Left forelimb (tissue), 1 donor: Measurements from ENCODE around the gene CREB5.

Experiments
- DNase-seq: peaks from one replicate; pipeline ENCODE4 v3.0.0-alpha.2; 2018; ENCODE audit warnings: low spot score

Gene CREB5

GRCh38 chr7:28613262-28613661 is 200.9 kb downstream of the CREB5 start:
- no peak for DNase-seq

- no peak for DNase-seq
Measured at GRCh38 chr7:28615091-28615490, 202.8 kb downstream of the CREB5 start.

GRCh38 chr7:28617308-28617880 is 205.1 kb downstream of the CREB5 start:
- DNase-seq = no peak

GRCh38 chr7:28618383-28618782 is 206.1 kb downstream of the CREB5 start:
- no peak for DNase-seq

GRCh38 chr7:28619256-28619655 is 206.9 kb downstream of the CREB5 start:
- no peak for DNase-seq

- no peak for DNase-seq
Measured at GRCh38 chr7:28621369-28621841, 209.1 kb downstream of the CREB5 start.

- DNase-seq = no peak
Measured at GRCh38 chr7:28623105-28623730, 210.9 kb downstream of the CREB5 start.

- DNase-seq = no peak
Measured at GRCh38 chr7:28623863-28624262, 211.5 kb downstream of the CREB5 start.

GRCh38 chr7:28625432-28625831 is 213.1 kb downstream of the CREB5 start:
- no peak for DNase-seq

- no peak for DNase-seq
Measured at GRCh38 chr7:28626221-28626620, 213.9 kb downstream of the CREB5 start.

- no peak for DNase-seq
Measured at GRCh38 chr7:28626624-28627262, 214.4 kb downstream of the CREB5 start.

- DNase-seq = no peak
Measured at GRCh38 chr7:28627263-28627653, 214.9 kb downstream of the CREB5 start.

- no peak for DNase-seq
Measured at GRCh38 chr7:28627896-28628295, 215.6 kb downstream of the CREB5 start.

GRCh38 chr7:28629216-28629842 is 217.0 kb downstream of the CREB5 start:
- DNase-seq = peak; percentile 77

GRCh38 chr7:28630350-28630749 is 218.0 kb downstream of the CREB5 start:
- DNase-seq = no peak

GRCh38 chr7:28631995-28632394 is 219.7 kb downstream of the CREB5 start:
- DNase-seq = no peak

- no peak for DNase-seq
Measured at GRCh38 chr7:28638914-28639313, 226.6 kb downstream of the CREB5 start.

- DNase-seq = no peak
Measured at GRCh38 chr7:28640001-28640400, 227.7 kb downstream of the CREB5 start.

GRCh38 chr7:28641752-28642545 is 229.6 kb downstream of the CREB5 start:
- no peak for DNase-seq

- DNase-seq = no peak
Measured at GRCh38 chr7:28643188-28643569, 230.9 kb downstream of the CREB5 start.

GRCh38 chr7:28643584-28644340 is 231.4 kb downstream of the CREB5 start:
- no peak for DNase-seq

GRCh38 chr7:28645866-28646265 is 233.5 kb downstream of the CREB5 start:
- DNase-seq = no peak
